NCI-H1105 (cell line): ENCODE data around the gene CCDC97.
"Not testable (repeated sequence)": the region's sequence is repeated elsewhere in the genome, so short reads cannot be mapped to it uniquely, and the experiment has no call there.

Experiments
- DNase-seq: peaks from one replicate; lab custom pipeline; 2025; lab: John Stamatoyannopoulos, UW

The CCDC97 gene

GRCh38 chr19:41339936-41340335 is 30.0 kb downstream of the CCDC97 start:
- DNase-seq = no peak

GRCh38 chr19:41341669-41342490 is 31.9 kb downstream of the CCDC97 start:
- DNase-seq = no peak

- no peak for DNase-seq
Observed at GRCh38 chr19:41344162-41344561, 34.2 kb downstream of the CCDC97 start.

GRCh38 chr19:41346916-41347315 is 36.9 kb downstream of the CCDC97 start:
- not testable (repeated sequence) for DNase-seq

GRCh38 chr19:41350735-41351338 is 40.9 kb downstream of the CCDC97 start:
- DNase-seq = no peak

GRCh38 chr19:41351339-41352245 is 41.6 kb downstream of the CCDC97 start:
- no peak for DNase-seq

GRCh38 chr19:41352279-41352608 is 42.3 kb downstream of the CCDC97 start:
- DNase-seq = no peak

- DNase-seq = no peak
Observed at GRCh38 chr19:41352609-41353465, 42.9 kb downstream of the CCDC97 start.

- DNase-seq = peak; percentile 40
Observed at GRCh38 chr19:41353466-41354342, 43.7 kb downstream of the CCDC97 start, which contains the start of gene TGFB1. TSS of gene TGFB1 (minus strand) at chr19:41353922. CDS start at chr19:41353044, 878 bp downstream.

- no peak for DNase-seq
Observed at GRCh38 chr19:41354343-41354953, 44.5 kb downstream of the CCDC97 start.

- no peak for DNase-seq
Observed at GRCh38 chr19:41355035-41355434, 45.1 kb downstream of the CCDC97 start.

- no peak for DNase-seq
Observed at GRCh38 chr19:41355802-41356201, 45.8 kb downstream of the CCDC97 start.

GRCh38 chr19:41356984-41357739 is 47.2 kb downstream of the CCDC97 start:
- DNase-seq = no peak

GRCh38 chr19:41357746-41358145 is 47.8 kb downstream of the CCDC97 start:
- no peak for DNase-seq

GRCh38 chr19:41359741-41360140 is 49.8 kb downstream of the CCDC97 start:
- DNase-seq = no peak

- no peak for DNase-seq
Observed at GRCh38 chr19:41362143-41362847, 52.3 kb downstream of the CCDC97 start.

GRCh38 chr19:41363371-41363752 is 53.4 kb downstream of the CCDC97 start:
- no peak for DNase-seq

GRCh38 chr19:41363753-41364523 is 54.0 kb downstream of the CCDC97 start, which contains the start of gene B9D2:
TSS of gene B9D2 (minus strand) at chr19:41364149. CDS start at chr19:41363519, 630 bp downstream.
- DNase-seq = peak; percentile 98
